Panc1 (cell line): Measurements from ENCODE around the gene CFAP251. TPM values are rescaled to one million over a fixed set of nuclear protein-coding genes. Genes with fewer than 3 reads are reported as not detected.

ENCODE experiments used
- ATAC-seq: fragments of 200-7000 bp; cut with Tn5 transposase; 2 replicates; pipeline ENCODE4 v1.9.1; 2020; ENCODE audit warnings: mild to moderate bottlenecking, moderate library complexity
- BruUV-seq: library from RNA; stranded (reverse); fragments of 400-500 nt; replicated peaks from 2 replicates; lab custom pipeline; 2021; lab: Mats Ljungman, UMichigan
- CTCF ChIA-PET: fragments of 300-600 bp; sonication (Branson Sonifier 250); formaldehyde crosslinking; loops from one replicate; lab custom pipeline; 2022; ENCODE audit warnings: antibody characterized with exemption; lab: Charles Lee
- POLR2A ChIA-PET: fragments of 300-600 bp; sonication (Branson Sonifier 250); formaldehyde crosslinking; loops from one replicate; lab custom pipeline; 2022; ENCODE audit warnings: antibody characterized with exemption; lab: Charles Lee
- DNase-seq: peaks from one replicate; pipeline ENCODE4 v3.0.0-alpha.2; 2010; ENCODE audit warnings: low read depth, low spot score
- H3K27ac ChIP-seq: 2 replicates; pipeline ENCODE4 v1.5.1; 2011; ENCODE audit warnings: mild to moderate bottlenecking, low read length, inconsistent platforms
- H3K27me3 ChIP-seq: fragments of 200-500 bp; sonication (Bioruptor generic); 2 replicates; pipeline ENCODE4 v1.6.0; 2014; ENCODE audit warnings: low read length, inconsistent platforms; ENCODE audit not compliant: control insufficient read depth, insufficient read depth
- H3K36me3 ChIP-seq: fragments of 200-500 bp; sonication (Bioruptor generic); 2 replicates; pipeline ENCODE4 v1.5.1; 2014; ENCODE audit warnings: inconsistent platforms, mild to moderate bottlenecking, low read length, moderate library complexity; ENCODE audit not compliant: control insufficient read depth, insufficient read depth
- H3K4me1 ChIP-seq: 2 replicates; pipeline ENCODE4 v1.5.1; 2011; ENCODE audit warnings: inconsistent platforms, mild to moderate bottlenecking, low read length, moderate library complexity; ENCODE audit not compliant: control insufficient read depth, insufficient read depth
- H3K4me3 ChIP-seq, 2 experiments: 2 replicates each; pipeline ENCODE4 v1.5.1; 2011 to 2012; ENCODE audit warnings: low read depth in 2 of 2, low read length in 2 of 2, mild to moderate bottlenecking in 2 of 2, inconsistent platforms in 1 of 2, moderate library complexity in 1 of 2
- H3K9me3 ChIP-seq: fragments of 200-500 bp; sonication (Bioruptor generic); 2 replicates; pipeline ENCODE4 v1.5.1; 2014; ENCODE audit warnings: low read depth, mild to moderate bottlenecking, inconsistent platforms, low read length, moderate library complexity; ENCODE audit not compliant: control insufficient read depth, insufficient read depth
- POLR2AphosphoS5 ChIP-seq: IDR thresholded peaks from 2 replicates; pipeline ENCODE4 v1.6.1; 2012; ENCODE audit warnings: mild to moderate bottlenecking, low read depth, low read length, moderate library complexity
- SIN3A ChIP-seq: IDR thresholded peaks from 2 replicates; pipeline ENCODE4 v1.6.1; 2012; ENCODE audit warnings: low read depth, mild to moderate bottlenecking, low read length, moderate library complexity, borderline replicate concordance; ENCODE audit not compliant: insufficient read depth
- TCF7L2 ChIP-seq: IDR thresholded peaks from 2 replicates; pipeline ENCODE4 v1.6.1; 2011; ENCODE audit warnings: mild to moderate bottlenecking, low read depth, low read length, inconsistent platforms
- in situ Hi-C: cut with HindIII; loops from 2 replicates; pipeline ENCODE4 v1.10.0; 2016; ENCODE audit warnings: low sequenced_read_pairs, low pct_unique_long_range_greater_than_20kb
- intact Hi-C: fragments of 100-400 bp; cut with micrococcal nuclease; formaldehyde crosslinking; loops from one replicate; pipeline ENCODE4 v1.10.0; 2022; ENCODE audit not compliant: unreplicated experiment
- total RNA-seq: library from RNA; stranded (reverse); gene quantifications from one replicate; pipeline ENCODE4 v1.2.1, GENCODE V29; 2021; ENCODE audit not compliant: unreplicated experiment
- TF ChIP-seq, protein P1 (sequence below), 2 experiments: IDR thresholded peaks; 2 replicates each; pipeline ENCODE4 v1.6.1; 2011 to 2012; ENCODE audit warnings: low read depth in 2 of 2, control low read depth in 1 of 2, low read length in 1 of 2, mild to moderate bottlenecking in 1 of 2, moderate library complexity in 1 of 2; ENCODE audit not compliant: insufficient read depth in 1 of 2
- TF ChIP-seq, protein P2 (sequence below): fragments of 450-650 bp; IDR thresholded peaks from 2 replicates; pipeline ENCODE4 v1.5.1; 2017; ENCODE audit warnings: mild to moderate bottlenecking

Gene CFAP251
- total RNA-seq, 1 experiment from 2014 or later = 4.2 TPM

DNA sequence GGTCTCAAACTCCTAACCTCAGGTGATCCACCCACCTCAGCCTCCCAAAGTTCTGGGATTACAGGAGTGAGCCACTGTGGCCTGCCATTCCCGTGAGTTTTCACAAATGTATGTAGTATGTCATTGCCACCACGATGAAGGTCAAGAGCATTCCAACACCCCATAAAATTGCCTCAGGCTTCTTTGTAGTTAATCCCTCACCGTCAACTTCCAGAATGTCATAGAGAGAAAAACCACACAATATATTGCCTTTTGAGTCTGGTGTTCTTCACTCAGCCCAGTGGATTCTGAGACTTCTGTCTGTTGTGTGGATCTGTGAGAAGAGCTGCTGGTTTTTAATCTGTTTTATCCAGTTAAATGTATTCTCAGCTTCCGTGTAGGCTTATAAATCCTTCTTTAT, 12.6 kb upstream of the CFAP251 start:
- no peak for DNase-seq
- CTCF ChIA-PET = no interaction called here
- in situ Hi-C loops = no loop called here

DNA sequence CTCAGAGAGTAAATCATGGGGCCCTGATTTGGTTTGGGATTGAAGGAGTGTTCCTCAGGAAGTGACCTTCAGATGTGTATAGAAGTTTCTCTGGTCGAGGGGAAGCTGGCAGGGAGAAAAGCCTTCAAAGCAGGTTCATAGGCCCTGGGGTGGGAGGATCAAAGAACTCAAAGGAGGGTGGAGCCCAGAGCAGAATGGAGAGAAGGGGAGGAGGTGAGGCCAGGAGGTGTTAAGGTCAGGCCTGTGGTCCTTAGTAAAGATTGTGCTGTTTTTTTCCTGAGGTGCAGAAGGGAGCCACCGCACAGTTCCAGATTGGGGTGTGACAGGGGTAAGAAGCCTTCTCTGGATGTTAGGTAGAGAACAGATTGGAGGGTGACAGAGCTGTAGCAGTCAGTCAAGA, 9.7 kb upstream of the CFAP251 start:
- no peak for TF ChIP-seq TCF7L2
- TF ChIP-seq, protein P1, sequence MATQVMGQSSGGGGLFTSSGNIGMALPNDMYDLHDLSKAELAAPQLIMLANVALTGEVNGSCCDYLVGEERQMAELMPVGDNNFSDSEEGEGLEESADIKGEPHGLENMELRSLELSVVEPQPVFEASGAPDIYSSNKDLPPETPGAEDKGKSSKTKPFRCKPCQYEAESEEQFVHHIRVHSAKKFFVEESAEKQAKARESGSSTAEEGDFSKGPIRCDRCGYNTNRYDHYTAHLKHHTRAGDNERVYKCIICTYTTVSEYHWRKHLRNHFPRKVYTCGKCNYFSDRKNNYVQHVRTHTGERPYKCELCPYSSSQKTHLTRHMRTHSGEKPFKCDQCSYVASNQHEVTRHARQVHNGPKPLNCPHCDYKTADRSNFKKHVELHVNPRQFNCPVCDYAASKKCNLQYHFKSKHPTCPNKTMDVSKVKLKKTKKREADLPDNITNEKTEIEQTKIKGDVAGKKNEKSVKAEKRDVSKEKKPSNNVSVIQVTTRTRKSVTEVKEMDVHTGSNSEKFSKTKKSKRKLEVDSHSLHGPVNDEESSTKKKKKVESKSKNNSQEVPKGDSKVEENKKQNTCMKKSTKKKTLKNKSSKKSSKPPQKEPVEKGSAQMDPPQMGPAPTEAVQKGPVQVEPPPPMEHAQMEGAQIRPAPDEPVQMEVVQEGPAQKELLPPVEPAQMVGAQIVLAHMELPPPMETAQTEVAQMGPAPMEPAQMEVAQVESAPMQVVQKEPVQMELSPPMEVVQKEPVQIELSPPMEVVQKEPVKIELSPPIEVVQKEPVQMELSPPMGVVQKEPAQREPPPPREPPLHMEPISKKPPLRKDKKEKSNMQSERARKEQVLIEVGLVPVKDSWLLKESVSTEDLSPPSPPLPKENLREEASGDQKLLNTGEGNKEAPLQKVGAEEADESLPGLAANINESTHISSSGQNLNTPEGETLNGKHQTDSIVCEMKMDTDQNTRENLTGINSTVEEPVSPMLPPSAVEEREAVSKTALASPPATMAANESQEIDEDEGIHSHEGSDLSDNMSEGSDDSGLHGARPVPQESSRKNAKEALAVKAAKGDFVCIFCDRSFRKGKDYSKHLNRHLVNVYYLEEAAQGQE (IDR thresholded peaks at IDR 0.05; ENCODE audit: insufficient read depth in 1 of 2, low read depth in 2 of 2, low read length in 1 of 2) = no peak
- TF ChIP-seq POLR2AphosphoS5 = no peak
- TF ChIP-seq SIN3A = no peak
- TF ChIP-seq, protein P2, sequence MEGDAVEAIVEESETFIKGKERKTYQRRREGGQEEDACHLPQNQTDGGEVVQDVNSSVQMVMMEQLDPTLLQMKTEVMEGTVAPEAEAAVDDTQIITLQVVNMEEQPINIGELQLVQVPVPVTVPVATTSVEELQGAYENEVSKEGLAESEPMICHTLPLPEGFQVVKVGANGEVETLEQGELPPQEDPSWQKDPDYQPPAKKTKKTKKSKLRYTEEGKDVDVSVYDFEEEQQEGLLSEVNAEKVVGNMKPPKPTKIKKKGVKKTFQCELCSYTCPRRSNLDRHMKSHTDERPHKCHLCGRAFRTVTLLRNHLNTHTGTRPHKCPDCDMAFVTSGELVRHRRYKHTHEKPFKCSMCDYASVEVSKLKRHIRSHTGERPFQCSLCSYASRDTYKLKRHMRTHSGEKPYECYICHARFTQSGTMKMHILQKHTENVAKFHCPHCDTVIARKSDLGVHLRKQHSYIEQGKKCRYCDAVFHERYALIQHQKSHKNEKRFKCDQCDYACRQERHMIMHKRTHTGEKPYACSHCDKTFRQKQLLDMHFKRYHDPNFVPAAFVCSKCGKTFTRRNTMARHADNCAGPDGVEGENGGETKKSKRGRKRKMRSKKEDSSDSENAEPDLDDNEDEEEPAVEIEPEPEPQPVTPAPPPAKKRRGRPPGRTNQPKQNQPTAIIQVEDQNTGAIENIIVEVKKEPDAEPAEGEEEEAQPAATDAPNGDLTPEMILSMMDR = no peak
- in situ Hi-C loops = no loop called here
- peaks cover 3% of the 10 kb centered on the region; the same call in 1 of the 2 replicates for H3K36me3 ChIP-seq

More for the DNA sequence above, 12.6 kb upstream of the CFAP251 start:
- Histone ChIP-seq H3K4me3 (no peak overlapping the region), H3K27me3 (no peaks in the 10 kb centered on the region), H3K4me1 (no peaks in the 10 kb centered on the region), H3K9me3 (no peaks in the 10 kb centered on the region), H3K36me3 (peaks cover 7% of the 10 kb centered on the region; the same call in 1 of the 2 replicates), H3K27ac (no peak overlapping the region)
- TF ChIP-seq TCF7L2 = no peak
- TF ChIP-seq, protein P2 = no peak
- TF ChIP-seq, protein P1 (IDR thresholded peaks at IDR 0.05; ENCODE audit: insufficient read depth in 1 of 2, low read depth in 2 of 2, low read length in 1 of 2) = no peak
- no peak for TF ChIP-seq POLR2AphosphoS5
- no peak for TF ChIP-seq SIN3A
- intact Hi-C loops = no loop called here
- no peak for ATAC-seq
- BruUV-seq = no TSS peak
- POLR2A ChIA-PET = no interaction called here

More for the DNA sequence above, 9.7 kb upstream of the CFAP251 start:
- no peak for ATAC-seq
- intact Hi-C loops = no loop called here
- Histone ChIP-seq H3K9me3 (no peaks in the 10 kb centered on the region), H3K27ac (no peak overlapping the region), H3K4me1 (no peaks in the 10 kb centered on the region), H3K27me3 (no peaks in the 10 kb centered on the region), H3K4me3 (no peak overlapping the region)
- BruUV-seq = TSS peak; percentile 47
- DNase-seq = no peak
- ChIA-PET CTCF (no interaction called here), POLR2A (no interaction called here)
